K562 (cell line): ENCODE data around the gene FAM53B. TPM values are rescaled to one million over a fixed set of nuclear protein-coding genes. Genes with fewer than 3 reads are reported as not detected.

Experiments
- FOXK2 ChIP-seq, 2 experiments: fragments of 450-650 bp; IDR thresholded peaks in 1 of 2; conservative IDR thresholded peaks in 1 of 2; 2 replicates each; pipeline ENCODE4 v1.6.1; 2016; ENCODE audit warnings: low read depth in 2 of 2, mild to moderate bottlenecking in 1 of 2
- HNRNPL ChIP-seq: fragments of 200-400 bp; formaldehyde crosslinking; IDR thresholded peaks from 2 replicates; pipeline ENCODE4 v1.6.1; 2017; ENCODE audit warnings: low read depth, mild to moderate bottlenecking, low read length
- HOXB6 ChIP-seq: fragments of 250-450 bp; sonication (Bioruptor Pico); IDR thresholded peaks from 2 replicates; pipeline ENCODE4 v1.5.1; 2022; ENCODE audit warnings: mild to moderate bottlenecking, borderline replicate concordance
- MIER1 ChIP-seq: fragments of 450-650 bp; IDR thresholded peaks from 2 replicates; pipeline ENCODE4 v1.6.1; 2016; ENCODE audit warnings: antibody characterized with exemption, mild to moderate bottlenecking, low read depth
- NRF1 ChIP-seq, 2 experiments: fragments of 450-650 bp; IDR thresholded peaks in 1 of 2; conservative IDR thresholded peaks in 1 of 2; 2 replicates each; pipeline ENCODE4 v1.6.1; 2014; ENCODE audit warnings: mild to moderate bottlenecking in 2 of 2
- PBX2 ChIP-seq, 2 experiments: IDR thresholded peaks in 1 of 2; conservative IDR thresholded peaks in 1 of 2; 2 replicates each; pipeline ENCODE4 v1.6.1; 2016; ENCODE audit warnings: low read depth in 2 of 2, mild to moderate bottlenecking in 1 of 2, missing compliant biosample characterization in 1 of 2, missing genetic modification characterization in 1 of 2, moderate library complexity in 1 of 2
- PURB ChIP-seq: sonication (generic); formaldehyde crosslinking; IDR thresholded peaks from 2 replicates; pipeline ENCODE4 v1.9.0; 2021; ENCODE audit warnings: low read depth, mild to moderate bottlenecking, missing genetic modification reagents
- RFX7 ChIP-seq: fragments of 250-450 bp; sonication (Bioruptor Pico); IDR thresholded peaks from 2 replicates; pipeline ENCODE4 v1.5.1; 2021; ENCODE audit warnings: mild to moderate bottlenecking
- RNF2 ChIP-seq: sonication (generic); IDR thresholded peaks from 2 replicates; pipeline ENCODE4 v1.6.1; 2016
- ZNF253 ChIP-seq: fragments of 250-450 bp; sonication (Bioruptor Pico); conservative IDR thresholded peaks from 2 replicates; pipeline ENCODE4 v1.6.1; 2021; ENCODE audit warnings: mild to moderate bottlenecking
- ZNF764 ChIP-seq: fragments of 250-450 bp; sonication (Bioruptor Pico); IDR thresholded peaks from 2 replicates; pipeline ENCODE4 v1.4.0; 2020; ENCODE audit warnings: low read depth, mild to moderate bottlenecking, moderate library complexity
- polyA plus RNA-seq, 8 experiments: library from polyadenylated mRNA; depleted of rRNA in 4 of 8; stranded (reverse) in 5 of 8; unstranded in 3 of 8; fragments of >200 nt; fragmentation: Nextera tagmentation in 2 of 8; fragmentation: Illumina TruSeq in 1 of 8; extraction: Ambion mirVana in 2 of 8; extraction: Trizol in 1 of 8; gene quantifications; 2 replicates each; pipeline versions ENCODE4 v1.2.1 to v1.2.3, GENCODE V29; 2011 to 2014; ENCODE audit warnings: inconsistent platforms in 1 of 8, missing spikeins in 1 of 8
- total RNA-seq, 7 experiments: library from RNA; depleted of rRNA in 6 of 7; stranded (reverse); fragments of >200 nt in 6 of 7; fragmentation: Illumina TruSeq in 2 of 7; extraction: Trizol in 2 of 7; gene quantifications; 2 replicates each; pipeline versions ENCODE4 v1.2.1 to v1.2.3, GENCODE V29; 2011 to 2021; ENCODE audit warnings: low replicate concordance in 1 of 7

The FAM53B gene
- total and polyA plus RNA-seq, 9 of the 15 experiments (the other 6 are each of a cell fraction or from before 2014, with no cell fraction given), result 0.03 to 16.5 (median 5.0) TPM

GRCh38 chr10:124639646-124640045 lies 104.5 kb downstream of the FAM53B start (continued):
- TF ChIP-seq PBX2 (CRISPR knock-in tag; IDR thresholded peaks at IDR 0.05; ENCODE audit: low read depth) (no peak), PBX2 (tag; conservative IDR thresholded peaks at IDR 0.05; ENCODE audit: low read depth) (no peak), FOXK2 (conservative IDR thresholded peaks at IDR 0.05 in 1 of 2, IDR thresholded peaks at IDR 0.05 in 1 of 2; ENCODE audit: low read depth in 2 of 2) (no peak), ZNF764 (CRISPR knock-in tag) (no peak), MIER1 (no peak), RNF2 (no peak), ZNF253 (CRISPR knock-in tag) (no peak), HNRNPL (no peak), RFX7 (CRISPR knock-in tag) (no peak), NRF1 (conservative IDR thresholded peaks at IDR 0.05 in 1 of 2, IDR thresholded peaks at IDR 0.05 in 1 of 2) (no peak), HOXB6 (no peak), PURB (CRISPR knock-in tag) (no peak)
- TF ChIP-seq, all 486 proteins: peak for 0
